ENCODE data around the gene STX10.

DNA sequence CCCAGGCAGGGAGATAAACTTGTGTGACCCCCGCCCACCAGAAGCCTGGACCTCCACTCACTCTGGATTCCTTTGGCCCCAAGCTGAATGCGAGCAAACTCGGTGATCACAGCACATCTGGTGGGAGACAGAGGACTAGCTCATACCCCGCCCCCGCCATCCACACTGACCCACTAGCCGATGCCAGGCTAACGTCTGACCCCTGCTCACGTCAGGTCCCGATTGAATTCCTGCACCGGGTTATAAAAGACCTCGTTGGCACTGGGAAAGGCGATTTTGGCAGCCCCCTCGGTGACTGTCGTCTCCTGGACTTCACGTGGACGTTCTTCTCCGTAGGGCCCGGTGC is 34.3 kb downstream of the STX10 start:
- TF ChIP-seq GATA2 (IDR thresholded peaks at IDR 0.05; ENCODE audit: insufficient read depth, insufficient read length, low read depth, low read length) (no peak), POLR2A (IDR thresholded peaks at IDR 0.05; ENCODE audit: low read depth, low read length) (no peak)
- TF ChIP-seq, protein P1, sequence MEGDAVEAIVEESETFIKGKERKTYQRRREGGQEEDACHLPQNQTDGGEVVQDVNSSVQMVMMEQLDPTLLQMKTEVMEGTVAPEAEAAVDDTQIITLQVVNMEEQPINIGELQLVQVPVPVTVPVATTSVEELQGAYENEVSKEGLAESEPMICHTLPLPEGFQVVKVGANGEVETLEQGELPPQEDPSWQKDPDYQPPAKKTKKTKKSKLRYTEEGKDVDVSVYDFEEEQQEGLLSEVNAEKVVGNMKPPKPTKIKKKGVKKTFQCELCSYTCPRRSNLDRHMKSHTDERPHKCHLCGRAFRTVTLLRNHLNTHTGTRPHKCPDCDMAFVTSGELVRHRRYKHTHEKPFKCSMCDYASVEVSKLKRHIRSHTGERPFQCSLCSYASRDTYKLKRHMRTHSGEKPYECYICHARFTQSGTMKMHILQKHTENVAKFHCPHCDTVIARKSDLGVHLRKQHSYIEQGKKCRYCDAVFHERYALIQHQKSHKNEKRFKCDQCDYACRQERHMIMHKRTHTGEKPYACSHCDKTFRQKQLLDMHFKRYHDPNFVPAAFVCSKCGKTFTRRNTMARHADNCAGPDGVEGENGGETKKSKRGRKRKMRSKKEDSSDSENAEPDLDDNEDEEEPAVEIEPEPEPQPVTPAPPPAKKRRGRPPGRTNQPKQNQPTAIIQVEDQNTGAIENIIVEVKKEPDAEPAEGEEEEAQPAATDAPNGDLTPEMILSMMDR (IDR thresholded peaks at IDR 0.05; ENCODE audit: extremely low read depth in 1 of 2, insufficient read depth in 1 of 2, low read depth in 1 of 2, low read length in 2 of 2) = no peak

All from endothelial cell of umbilical vein (primary cell).